WTC11 (cell line): ENCODE data around the gene B4GALT2. TPM values are rescaled to one million over a fixed set of nuclear protein-coding genes. Genes with fewer than 3 reads are reported as not detected.

Experiments used
- ATAC-seq: fragments of 200-7000 bp; cut with Tn5 transposase; 2 replicates; pipeline ENCODE4 v1.10.0; 2021; ENCODE audit warnings: mild to moderate bottlenecking, moderate library complexity
- CTCF ChIA-PET: fragments of 300-600 bp; sonication (Branson Sonifier 250); formaldehyde crosslinking; loops from one replicate; lab custom pipeline; 2021; ENCODE audit warnings: antibody characterized with exemption; lab: Charles Lee
- POLR2A ChIA-PET: fragments of 350-600 bp; sonication (Branson Sonifier 250); formaldehyde crosslinking; loops from one replicate; lab custom pipeline; 2021; ENCODE audit warnings: antibody characterized with exemption; lab: Charles Lee
- DNase-seq: peaks from one replicate; pipeline ENCODE4 v3.0.0; 2021; ENCODE audit warnings: low spot score
- H3K27ac Mint-ChIP-seq: 2 replicates; pipeline ENCODE4 v1.8.0; 2021; ENCODE audit warnings: mixed read lengths
- H3K27me3 Mint-ChIP-seq: 2 replicates; pipeline ENCODE4 v1.8.0; 2021; ENCODE audit warnings: low read depth, mild to moderate bottlenecking, moderate library complexity, mixed read lengths
- H3K36me3 Mint-ChIP-seq: 2 replicates; pipeline ENCODE4 v1.8.0; 2021; ENCODE audit warnings: mixed read lengths
- H3K4me1 Mint-ChIP-seq: 2 replicates; pipeline ENCODE4 v1.8.0; 2022; ENCODE audit warnings: mixed read lengths
- H3K4me3 Mint-ChIP-seq: 2 replicates; pipeline ENCODE4 v1.8.0; 2021; ENCODE audit warnings: mild to moderate bottlenecking, moderate library complexity, mixed read lengths
- H3K9me3 Mint-ChIP-seq: 2 replicates; pipeline ENCODE4 v1.8.0; 2021; ENCODE audit warnings: mixed read lengths
- MAX ChIP-seq: sonication (generic); formaldehyde crosslinking; IDR thresholded peaks from 2 replicates; pipeline ENCODE4 v1.8.0; 2022; ENCODE audit warnings: mild to moderate bottlenecking, missing genetic modification reagents
- NFATC4 ChIP-seq: fragments of 250-450 bp; sonication (Bioruptor Pico); IDR thresholded peaks from 2 replicates; pipeline ENCODE4 v1.9.0; 2021; ENCODE audit warnings: mild to moderate bottlenecking
- NFE2L1 ChIP-seq: sonication (generic); formaldehyde crosslinking; IDR thresholded peaks from 2 replicates; pipeline ENCODE4 v1.8.1; 2023; ENCODE audit warnings: missing genetic modification reagents
- RORB ChIP-seq: fragments of 250-450 bp; sonication (Bioruptor Pico); IDR thresholded peaks from 2 replicates; pipeline ENCODE4 v1.9.0; 2021; ENCODE audit warnings: mild to moderate bottlenecking
- TCF7 ChIP-seq: sonication (generic); formaldehyde crosslinking; IDR thresholded peaks from 2 replicates; pipeline ENCODE4 v1.8.0; 2022; ENCODE audit warnings: mild to moderate bottlenecking, low read depth, missing genetic modification reagents, moderate library complexity
- TEAD1 ChIP-seq: sonication (generic); formaldehyde crosslinking; IDR thresholded peaks from 2 replicates; pipeline ENCODE4 v1.8.0; 2022; ENCODE audit warnings: mild to moderate bottlenecking, missing genetic modification reagents
- TP53 ChIP-seq: sonication (generic); formaldehyde crosslinking; IDR thresholded peaks from 2 replicates; pipeline ENCODE4 v1.8.1; 2023; ENCODE audit warnings: mild to moderate bottlenecking, missing genetic modification reagents
- ZNF121 ChIP-seq: sonication (generic); formaldehyde crosslinking; IDR thresholded peaks from 2 replicates; pipeline ENCODE4 v1.8.0; 2023; ENCODE audit warnings: missing genetic modification reagents
- ZNF232 ChIP-seq: sonication (generic); formaldehyde crosslinking; IDR thresholded peaks from 2 replicates; pipeline ENCODE4 v1.8.0; 2022; ENCODE audit warnings: mild to moderate bottlenecking, missing genetic modification reagents
- ZNF317 ChIP-seq: sonication (generic); formaldehyde crosslinking; IDR thresholded peaks from 2 replicates; pipeline ENCODE4 v1.8.1; 2023; ENCODE audit warnings: low read depth, mild to moderate bottlenecking, moderate library complexity, missing genetic modification reagents, borderline replicate concordance
- ZNF671 ChIP-seq: fragments of 250-450 bp; sonication (Bioruptor Pico); IDR thresholded peaks from 2 replicates; pipeline ENCODE4 v1.8.0; 2021; ENCODE audit warnings: mild to moderate bottlenecking
- total RNA-seq: library from RNA; stranded (reverse); gene quantifications from 3 replicates; pipeline ENCODE4 v1.2.3, GENCODE V29; 2021
- TF ChIP-seq, protein P1 (sequence below): fragments of 250-450 bp; sonication (Bioruptor Pico); conservative IDR thresholded peaks from 2 replicates; pipeline ENCODE4 v1.9.0; 2021; ENCODE audit warnings: mild to moderate bottlenecking
- TF ChIP-seq, protein P2 (sequence below): sonication (generic); formaldehyde crosslinking; IDR thresholded peaks from 2 replicates; pipeline ENCODE4 v1.8.1; 2022; ENCODE audit warnings: low read depth, missing genetic modification reagents, borderline replicate concordance
- TF ChIP-seq, protein P3 (sequence below): sonication (generic); formaldehyde crosslinking; IDR thresholded peaks from 2 replicates; pipeline ENCODE4 v1.8.0; 2022; ENCODE audit warnings: mild to moderate bottlenecking, missing genetic modification reagents
- TF ChIP-seq, protein P4 (sequence below): sonication (generic); formaldehyde crosslinking; IDR thresholded peaks from 2 replicates; pipeline ENCODE4 v1.8.0; 2022; ENCODE audit warnings: missing genetic modification reagents

B4GALT2 gene
- total RNA-seq, 1 experiment from 2014 or later, result 66.7 TPM

- TF ChIP-seq, protein P1, sequence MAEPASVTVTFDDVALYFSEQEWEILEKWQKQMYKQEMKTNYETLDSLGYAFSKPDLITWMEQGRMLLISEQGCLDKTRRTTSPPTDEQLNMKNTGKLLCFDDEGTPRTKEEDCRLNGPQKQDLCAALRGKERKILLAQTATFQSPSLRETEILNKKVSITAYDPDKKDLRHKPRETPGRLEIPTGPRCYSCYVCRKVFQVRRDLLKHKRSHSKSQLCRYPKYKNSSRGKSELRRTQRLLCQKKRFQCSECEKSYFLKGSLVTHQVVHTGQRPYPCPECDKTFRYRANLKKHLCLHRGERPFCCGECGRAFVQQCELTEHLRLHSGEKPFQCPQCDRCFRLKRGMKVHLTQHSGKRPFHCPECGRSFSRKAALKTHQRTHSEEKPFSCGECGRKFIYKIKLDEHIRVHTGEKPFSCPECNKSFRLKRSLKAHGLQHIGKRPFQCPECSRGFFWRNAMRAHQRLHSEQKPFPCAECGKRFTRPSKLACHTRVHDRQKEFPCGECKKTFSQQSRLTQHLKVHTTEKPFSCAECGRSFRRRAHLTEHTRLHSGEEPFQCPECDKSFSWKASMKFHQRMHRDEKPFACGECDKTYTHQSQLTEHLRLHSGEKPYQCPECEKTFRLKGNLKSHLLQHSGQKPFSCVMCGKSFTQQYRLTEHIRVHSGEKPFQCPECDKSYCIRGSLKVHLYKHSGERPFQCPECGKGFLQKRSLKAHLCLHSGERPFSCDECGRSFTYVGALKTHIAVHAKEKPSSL (CRISPR knock-in tag), result no peak
- TF ChIP-seq NFE2L1, result no peak
- TF ChIP-seq, protein P2, sequence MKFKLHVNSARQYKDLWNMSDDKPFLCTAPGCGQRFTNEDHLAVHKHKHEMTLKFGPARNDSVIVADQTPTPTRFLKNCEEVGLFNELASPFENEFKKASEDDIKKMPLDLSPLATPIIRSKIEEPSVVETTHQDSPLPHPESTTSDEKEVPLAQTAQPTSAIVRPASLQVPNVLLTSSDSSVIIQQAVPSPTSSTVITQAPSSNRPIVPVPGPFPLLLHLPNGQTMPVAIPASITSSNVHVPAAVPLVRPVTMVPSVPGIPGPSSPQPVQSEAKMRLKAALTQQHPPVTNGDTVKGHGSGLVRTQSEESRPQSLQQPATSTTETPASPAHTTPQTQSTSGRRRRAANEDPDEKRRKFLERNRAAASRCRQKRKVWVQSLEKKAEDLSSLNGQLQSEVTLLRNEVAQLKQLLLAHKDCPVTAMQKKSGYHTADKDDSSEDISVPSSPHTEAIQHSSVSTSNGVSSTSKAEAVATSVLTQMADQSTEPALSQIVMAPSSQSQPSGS (CRISPR knock-in tag), result no peak
- no peak for TF ChIP-seq MAX
- no peak for TF ChIP-seq TCF7
- TF ChIP-seq TEAD1 (CRISPR knock-in tag), result no peak
- TF ChIP-seq RORB (CRISPR knock-in tag), result no peak
- TF ChIP-seq ZNF317 (CRISPR knock-in tag), result no peak
These were observed 56.1 kb downstream of the B4GALT2 start (continued) for GRCh38 chr1:44034976-44035716.

DNA sequence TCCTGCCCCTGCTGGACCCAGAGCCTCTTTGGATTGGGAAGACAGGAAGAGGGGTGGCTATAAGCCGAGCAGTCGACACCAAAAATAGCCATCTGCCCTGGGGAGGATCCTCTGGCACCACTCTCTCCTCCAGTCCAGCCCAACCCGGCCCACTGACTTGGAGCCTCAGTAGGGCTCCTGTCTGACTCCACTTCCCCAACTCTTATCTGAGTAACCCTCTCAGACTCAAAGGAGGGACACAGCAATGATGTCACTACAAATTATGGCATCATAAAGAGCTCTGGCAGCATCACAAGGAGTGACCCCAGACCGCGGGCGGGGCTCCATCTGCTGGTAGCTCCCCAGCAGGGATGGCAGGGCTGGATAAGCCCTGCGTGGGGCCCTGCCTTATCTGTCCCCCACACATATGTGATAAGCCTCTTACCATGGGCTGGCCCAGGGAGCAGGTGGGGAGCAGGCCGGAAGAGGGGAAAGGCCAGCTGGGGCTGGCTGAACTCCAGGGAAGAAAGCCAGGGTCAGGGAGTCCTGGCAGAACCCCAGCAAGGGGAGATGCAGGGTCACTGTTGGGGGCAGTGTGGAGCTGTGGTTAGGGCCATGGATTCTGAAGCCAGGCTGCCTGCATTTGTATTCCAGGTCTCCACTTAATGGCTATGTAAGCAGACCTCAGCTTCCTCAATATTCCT, 56.9 kb downstream of the B4GALT2 start:
- POLR2A ChIA-PET, result interaction anchor here (0.6 kb wide), 1 partner anchor 41 kb away, joined by 4 read pairs; no protein-coding TSS in a partner anchor

More for the DNA sequence above, 56.9 kb downstream of the B4GALT2 start:
- Mint-ChIP-seq H3K27me3 (peaks cover 4% of the 10 kb centered on the region), H3K27ac (no peak overlapping the region), H3K36me3 (no peaks in the 10 kb centered on the region), H3K4me3 (no peak overlapping the region), H3K9me3 (no peaks in the 10 kb centered on the region), H3K4me1 (peaks cover 27% of the 10 kb centered on the region)
- no peak for TF ChIP-seq ZNF232 (CRISPR knock-in tag)
- TF ChIP-seq ZNF671, result no peak
- TF ChIP-seq, protein P3, sequence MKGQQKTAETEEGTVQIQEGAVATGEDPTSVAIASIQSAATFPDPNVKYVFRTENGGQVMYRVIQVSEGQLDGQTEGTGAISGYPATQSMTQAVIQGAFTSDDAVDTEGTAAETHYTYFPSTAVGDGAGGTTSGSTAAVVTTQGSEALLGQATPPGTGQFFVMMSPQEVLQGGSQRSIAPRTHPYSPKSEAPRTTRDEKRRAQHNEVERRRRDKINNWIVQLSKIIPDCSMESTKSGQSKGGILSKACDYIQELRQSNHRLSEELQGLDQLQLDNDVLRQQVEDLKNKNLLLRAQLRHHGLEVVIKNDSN (CRISPR knock-in tag), result no peak
- no peak for TF ChIP-seq ZNF121 (CRISPR knock-in tag)
- no peak for TF ChIP-seq NFATC4 (CRISPR knock-in tag)
- TF ChIP-seq, protein P4, sequence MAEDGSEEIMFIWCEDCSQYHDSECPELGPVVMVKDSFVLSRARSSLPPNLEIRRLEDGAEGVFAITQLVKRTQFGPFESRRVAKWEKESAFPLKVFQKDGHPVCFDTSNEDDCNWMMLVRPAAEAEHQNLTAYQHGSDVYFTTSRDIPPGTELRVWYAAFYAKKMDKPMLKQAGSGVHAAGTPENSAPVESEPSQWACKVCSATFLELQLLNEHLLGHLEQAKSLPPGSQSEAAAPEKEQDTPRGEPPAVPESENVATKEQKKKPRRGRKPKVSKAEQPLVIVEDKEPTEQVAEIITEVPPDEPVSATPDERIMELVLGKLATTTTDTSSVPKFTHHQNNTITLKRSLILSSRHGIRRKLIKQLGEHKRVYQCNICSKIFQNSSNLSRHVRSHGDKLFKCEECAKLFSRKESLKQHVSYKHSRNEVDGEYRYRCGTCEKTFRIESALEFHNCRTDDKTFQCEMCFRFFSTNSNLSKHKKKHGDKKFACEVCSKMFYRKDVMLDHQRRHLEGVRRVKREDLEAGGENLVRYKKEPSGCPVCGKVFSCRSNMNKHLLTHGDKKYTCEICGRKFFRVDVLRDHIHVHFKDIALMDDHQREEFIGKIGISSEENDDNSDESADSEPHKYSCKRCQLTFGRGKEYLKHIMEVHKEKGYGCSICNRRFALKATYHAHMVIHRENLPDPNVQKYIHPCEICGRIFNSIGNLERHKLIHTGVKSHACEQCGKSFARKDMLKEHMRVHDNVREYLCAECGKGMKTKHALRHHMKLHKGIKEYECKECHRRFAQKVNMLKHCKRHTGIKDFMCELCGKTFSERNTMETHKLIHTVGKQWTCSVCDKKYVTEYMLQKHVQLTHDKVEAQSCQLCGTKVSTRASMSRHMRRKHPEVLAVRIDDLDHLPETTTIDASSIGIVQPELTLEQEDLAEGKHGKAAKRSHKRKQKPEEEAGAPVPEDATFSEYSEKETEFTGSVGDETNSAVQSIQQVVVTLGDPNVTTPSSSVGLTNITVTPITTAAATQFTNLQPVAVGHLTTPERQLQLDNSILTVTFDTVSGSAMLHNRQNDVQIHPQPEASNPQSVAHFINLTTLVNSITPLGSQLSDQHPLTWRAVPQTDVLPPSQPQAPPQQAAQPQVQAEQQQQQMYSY, result no peak
- TF ChIP-seq TP53, result no peak
- DNase-seq (no peak), ATAC-seq (peak; percentile 14)
- CTCF ChIA-PET, result interaction anchor here (0.6 to 6.6 kb wide), 30 partner anchors 10 to 640 kb away, joined by 3 to 132 read pairs (median 6); partner anchors contain the start of genes ARTN, ATP6V0B, CCDC24 and DMAP1
